ENCODE measurements around the gene RETREG3.

DNA sequence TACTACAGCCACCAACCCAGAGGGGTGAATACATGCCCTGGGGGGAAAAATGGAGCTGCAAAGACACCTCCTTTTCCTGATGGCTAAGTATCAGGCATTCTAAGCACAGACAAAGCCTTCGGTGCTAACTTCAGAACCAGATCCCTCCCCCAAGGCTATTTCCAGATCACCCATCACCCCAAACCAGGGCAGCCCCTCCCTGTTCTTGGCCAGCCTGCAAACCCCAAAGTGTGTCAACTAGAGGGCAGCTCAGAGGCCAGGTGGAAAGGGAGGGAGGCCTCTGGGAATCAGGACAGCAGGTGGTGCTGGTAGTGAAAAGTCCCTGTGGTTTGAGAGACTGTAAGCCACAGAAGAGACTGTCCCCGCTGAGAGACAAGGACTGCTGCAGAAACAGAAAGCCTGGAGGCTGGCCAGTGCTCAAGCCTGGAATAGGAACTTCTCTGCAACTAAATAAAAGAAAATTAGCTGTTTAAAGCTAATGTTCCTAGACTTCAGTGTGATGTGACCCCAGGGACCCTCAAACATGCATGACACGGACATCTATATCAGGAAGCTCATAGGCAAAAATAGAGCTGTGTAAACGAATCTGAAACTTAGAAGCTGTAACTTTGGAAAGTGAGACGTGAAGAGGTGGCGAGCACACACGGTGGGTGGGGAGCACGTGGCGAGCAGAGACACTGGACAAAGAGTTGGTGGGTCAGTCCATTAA is 9.4 kb upstream of the RETREG3 start:
- TF ChIP-seq, protein P1, sequence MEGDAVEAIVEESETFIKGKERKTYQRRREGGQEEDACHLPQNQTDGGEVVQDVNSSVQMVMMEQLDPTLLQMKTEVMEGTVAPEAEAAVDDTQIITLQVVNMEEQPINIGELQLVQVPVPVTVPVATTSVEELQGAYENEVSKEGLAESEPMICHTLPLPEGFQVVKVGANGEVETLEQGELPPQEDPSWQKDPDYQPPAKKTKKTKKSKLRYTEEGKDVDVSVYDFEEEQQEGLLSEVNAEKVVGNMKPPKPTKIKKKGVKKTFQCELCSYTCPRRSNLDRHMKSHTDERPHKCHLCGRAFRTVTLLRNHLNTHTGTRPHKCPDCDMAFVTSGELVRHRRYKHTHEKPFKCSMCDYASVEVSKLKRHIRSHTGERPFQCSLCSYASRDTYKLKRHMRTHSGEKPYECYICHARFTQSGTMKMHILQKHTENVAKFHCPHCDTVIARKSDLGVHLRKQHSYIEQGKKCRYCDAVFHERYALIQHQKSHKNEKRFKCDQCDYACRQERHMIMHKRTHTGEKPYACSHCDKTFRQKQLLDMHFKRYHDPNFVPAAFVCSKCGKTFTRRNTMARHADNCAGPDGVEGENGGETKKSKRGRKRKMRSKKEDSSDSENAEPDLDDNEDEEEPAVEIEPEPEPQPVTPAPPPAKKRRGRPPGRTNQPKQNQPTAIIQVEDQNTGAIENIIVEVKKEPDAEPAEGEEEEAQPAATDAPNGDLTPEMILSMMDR (conservative IDR thresholded peaks at IDR 0.05 in 1 of 2, IDR thresholded peaks at IDR 0.05 in 1 of 2; ENCODE audit: low read depth in 1 of 2, low read length in 2 of 2): no peak
- TF ChIP-seq EZH2 (IDR thresholded peaks at IDR 0.05; ENCODE audit: low read length, missing control alignments): no peak

Measured in fibroblast of lung (primary cell).